ENCODE results near the gene LCLAT1. TPM values are rescaled to one million over a fixed set of nuclear protein-coding genes. Genes with fewer than 3 reads are reported as not detected.

LCLAT1 gene
- total RNA-seq: 10 to 100 TPM; 26.6 to 56.4 (median 44.9) TPM
- 1 to 10 TPM; 8.0 to 8.5 TPM for polyA plus RNA-seq
- long read RNA-seq, donor 1, full-length matches to known transcripts: 5 of 10 reads
- long read RNA-seq, donor 1, partial matches to known transcripts: 0 of 10 reads
- long read RNA-seq, donor 1, other reads (novel, unspliced or antisense): 5 of 10 reads
- long read RNA-seq, donor 2, full-length matches to known transcripts: 3 of 9 reads
- long read RNA-seq, donor 2, partial matches to known transcripts: 4 of 9 reads
- long read RNA-seq, donor 2, other reads (novel, unspliced or antisense): 2 of 9 reads
- long read RNA-seq, donor 3, full-length matches to known transcripts: 4 of 33 reads
- long read RNA-seq, donor 3, partial matches to known transcripts: 3 of 33 reads
- long read RNA-seq, donor 3, other reads (novel, unspliced or antisense): 26 of 33 reads

GRCh38 chr2:30447149-30448045 lies at the start of gene LCLAT1:
Gene LCLAT1 (plus strand): TSS chr2:30447246. CDS start chr2:30525591, 78,345 bp downstream.
- intact Hi-C loops (cut with DNase I): loop anchor here in 5 of 10 donors (2.0 to 10.0 kb wide), 4 partner anchors 55 to 247 kb away; partner anchors contain the start of gene LBH (in 2 of the 5)
- Histone ChIP-seq H3K27me3 (no peaks in the 10 kb centered on the region), H3K36me3 (no peaks in the 10 kb centered on the region), H3K27ac (peak within 1 kb of the TSS; percentile 44 to 92 (median 87)), H3K4me1 (peaks cover 4 to 32% (median 21%) of the 10 kb centered on the region in 9 donors), H3K9me3 (no peaks in the 10 kb centered on the region), H3K4me3 (peak within 1 kb of the TSS; percentile 79 to 99 (median 90))
- DNase-seq (peak; percentile 87), ATAC-seq (peak; percentile 95 to 99 (median 98))
- 2 to 4% methylated on average over 83 of the region's 83 CpGs for WGBS, 2 donors
- TF ChIP-seq, protein P1, sequence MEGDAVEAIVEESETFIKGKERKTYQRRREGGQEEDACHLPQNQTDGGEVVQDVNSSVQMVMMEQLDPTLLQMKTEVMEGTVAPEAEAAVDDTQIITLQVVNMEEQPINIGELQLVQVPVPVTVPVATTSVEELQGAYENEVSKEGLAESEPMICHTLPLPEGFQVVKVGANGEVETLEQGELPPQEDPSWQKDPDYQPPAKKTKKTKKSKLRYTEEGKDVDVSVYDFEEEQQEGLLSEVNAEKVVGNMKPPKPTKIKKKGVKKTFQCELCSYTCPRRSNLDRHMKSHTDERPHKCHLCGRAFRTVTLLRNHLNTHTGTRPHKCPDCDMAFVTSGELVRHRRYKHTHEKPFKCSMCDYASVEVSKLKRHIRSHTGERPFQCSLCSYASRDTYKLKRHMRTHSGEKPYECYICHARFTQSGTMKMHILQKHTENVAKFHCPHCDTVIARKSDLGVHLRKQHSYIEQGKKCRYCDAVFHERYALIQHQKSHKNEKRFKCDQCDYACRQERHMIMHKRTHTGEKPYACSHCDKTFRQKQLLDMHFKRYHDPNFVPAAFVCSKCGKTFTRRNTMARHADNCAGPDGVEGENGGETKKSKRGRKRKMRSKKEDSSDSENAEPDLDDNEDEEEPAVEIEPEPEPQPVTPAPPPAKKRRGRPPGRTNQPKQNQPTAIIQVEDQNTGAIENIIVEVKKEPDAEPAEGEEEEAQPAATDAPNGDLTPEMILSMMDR (IDR thresholded peaks at IDR 0.05): peak in 3 of 9 donors; percentile 13 to 33 (median 22)

- DNase-seq: no peak
- Histone ChIP-seq H3K9me3 (no peaks in the 10 kb centered on the region), H3K4me3 (no peak overlapping the region), H3K27me3 (no peaks in the 10 kb centered on the region), H3K36me3 (no peaks in the 10 kb centered on the region), H3K27ac (peak overlapping the region in 1 of 10 donors; percentile 25), H3K4me1 (peaks cover 0 to 17% (median 2%) of the 10 kb centered on the region in 9 donors)
- 72 to 82% methylated on average over 4 of the region's 4 CpGs for WGBS, 2 donors
- intact Hi-C loops (cut with DNase I): no loop called here
- TF ChIP-seq, protein P1 (IDR thresholded peaks at IDR 0.05): no peak
- ATAC-seq: peak in 5 of 8 donors; percentile 42 to 72 (median 50)
These were observed 48.8 kb upstream of the LCLAT1 start for GRCh38 chr2:30398084-30398873.

DNA sequence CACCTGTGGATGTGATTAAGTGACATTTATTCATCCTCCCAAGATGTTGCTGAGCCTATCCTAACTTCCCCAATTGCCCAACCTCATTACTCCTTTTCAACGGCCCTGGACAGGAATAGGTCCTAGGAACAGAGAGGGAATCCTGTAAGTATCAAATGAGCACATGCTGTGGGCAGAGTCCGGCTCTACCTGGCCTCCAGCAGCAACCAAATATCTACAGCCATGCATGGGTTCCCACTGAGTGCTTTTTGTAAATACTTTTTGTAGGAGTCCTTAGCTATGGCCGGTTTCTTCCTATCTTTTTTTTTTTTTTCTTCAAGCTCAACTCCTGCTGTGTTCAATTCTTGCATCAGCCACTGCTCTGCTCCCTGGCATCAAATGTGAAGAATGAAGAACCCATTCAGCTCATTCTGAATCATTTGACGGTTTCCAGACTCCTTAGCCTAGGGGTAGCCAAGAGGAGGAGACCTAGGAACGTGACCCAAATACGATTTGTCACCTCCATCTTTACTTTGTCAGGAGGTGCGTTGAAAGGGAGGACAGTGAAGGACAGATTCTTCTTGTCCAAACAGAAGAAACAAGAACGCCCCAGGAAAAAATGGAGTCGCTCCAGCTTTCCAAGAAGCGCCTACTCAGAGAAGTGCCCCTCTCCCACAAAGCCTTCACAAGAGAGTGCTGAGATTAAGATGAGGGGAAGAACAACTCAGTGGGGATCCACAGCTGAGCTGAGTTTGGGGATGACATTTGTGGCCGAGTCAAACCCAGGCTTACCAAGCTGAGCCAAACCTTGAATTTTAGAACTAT lies 46.7 kb upstream of the LCLAT1 start:
- 70 to 82% methylated on average over 11 of the region's 11 CpGs for WGBS, 2 donors
- TF ChIP-seq, protein P1 (IDR thresholded peaks at IDR 0.05): no peak
- Histone ChIP-seq H3K36me3 (no peaks in the 10 kb centered on the region), H3K27ac (no peak overlapping the region), H3K4me1 (peaks cover 5 to 37% (median 22%) of the 10 kb centered on the region in 9 donors), H3K27me3 (no peaks in the 10 kb centered on the region), H3K4me3 (no peak overlapping the region), H3K9me3 (no peaks in the 10 kb centered on the region)
- DNase-seq (no peak), ATAC-seq (peak in 1 of 8 donors; percentile 42)
- intact Hi-C loops (cut with DNase I): no loop called here

Data from heart right ventricle (tissue), 16 donors.